Natural killer cell (primary cell): ENCODE measurements around the gene ACOT12. TPM values are rescaled to one million over a fixed set of nuclear protein-coding genes. Genes with fewer than 3 reads are reported as not detected.

ENCODE experiments used
- ATAC-seq, 3 donors: fragments of 150-1000 bp in 2 of 3; fragments of 200-7000 bp in 1 of 3; cut with Tn5 transposase; 1 replicate in 1 of 3; 2 replicates in 2 of 3; pipeline ENCODE4 v1.10.0; 2021; ENCODE audit warnings: mild to moderate bottlenecking in 2 of 3, moderate library complexity in 2 of 3
- DNase-seq, 2 donors: peaks; one replicate each; pipeline versions ENCODE4 v3.0.0 to v3.0.0-alpha.2; 2013 to 2021; ENCODE audit warnings: mixed read lengths in 1 of 2
- H3K27ac ChIP-seq: one replicate; pipeline ENCODE4 v1.5.1; 2013; ENCODE audit warnings: mild to moderate bottlenecking, low read length
- H3K27me3 ChIP-seq: one replicate; pipeline ENCODE4 v1.6.1; 2013; ENCODE audit warnings: low read length; ENCODE audit not compliant: control insufficient read depth, insufficient read depth
- H3K36me3 ChIP-seq: one replicate; pipeline ENCODE4 v1.6.1; 2013; ENCODE audit warnings: low read length; ENCODE audit not compliant: control insufficient read depth, insufficient read depth
- H3K4me1 ChIP-seq: one replicate; pipeline ENCODE4 v1.6.1; 2013; ENCODE audit warnings: low read length; ENCODE audit not compliant: control insufficient read depth, insufficient read depth
- H3K4me3 ChIP-seq: one replicate; pipeline ENCODE4 v1.5.1; 2013; ENCODE audit warnings: low read length
- H3K9me3 ChIP-seq: one replicate; pipeline ENCODE4 v1.6.1; 2013; ENCODE audit warnings: low read length; ENCODE audit not compliant: control insufficient read depth, insufficient read depth
- H3K27ac Mint-ChIP-seq, 2 donors: one replicate each; pipeline ENCODE4 v1.8.0; 2022; ENCODE audit warnings: mild to moderate bottlenecking in 2 of 2, mixed read lengths in 2 of 2, moderate library complexity in 1 of 2
- H3K27me3 Mint-ChIP-seq, 2 donors: one replicate each; pipeline ENCODE4 v1.8.0; 2022; ENCODE audit warnings: low read depth in 2 of 2, mixed read lengths in 2 of 2
- H3K36me3 Mint-ChIP-seq: one replicate; pipeline ENCODE4 v1.8.0; 2022; ENCODE audit warnings: mixed read lengths
- H3K4me1 Mint-ChIP-seq, 2 donors: one replicate each; pipeline ENCODE4 v1.8.0; 2022; ENCODE audit warnings: mixed read lengths in 2 of 2
- H3K4me3 Mint-ChIP-seq: one replicate; pipeline ENCODE4 v1.8.0; 2022; ENCODE audit warnings: mild to moderate bottlenecking, moderate library complexity, mixed read lengths
- H3K9me3 Mint-ChIP-seq, 2 donors: one replicate each; pipeline ENCODE4 v1.8.0; 2022; ENCODE audit warnings: mixed read lengths in 2 of 2
- CTCF ChIP-seq: fragments of 200-600 bp; IDR thresholded peaks from one replicate; pipeline ENCODE4 v1.8.0; 2022; ENCODE audit warnings: antibody characterized with exemption
- WGBS: methylation state at CpG from one replicate; pipeline ENCODE4 v1.1.7; 2013; ENCODE audit warnings: missing lambda C conversion rate; ENCODE audit not compliant: insufficient coverage; 5-methylcytosine and 5-hydroxymethylcytosine counted together
- intact Hi-C: fragments of 100-400 bp; cut with micrococcal nuclease; formaldehyde crosslinking; loops from one replicate; pipeline ENCODE4 v1.14.2; 2022
- total RNA-seq, 4 donors: library from RNA; stranded (reverse); fragments of 120-200 nt in 1 of 4; gene quantifications; one replicate each; pipeline versions ENCODE4 v1.2.3 to v1.2.4, GENCODE V29; 2013 to 2022

Gene ACOT12
- total RNA-seq, 3 donors from 2014 or later (not counting 1 experiment from before 2014, with no cell fraction given): not detected

GRCh38 chr5:81402192-81402930 is 8.4 kb upstream of the ACOT12 start:
- 83% methylated on average over 2 of the region's 2 CpGs for WGBS
- ATAC-seq (no peak), DNase-seq (no peak)
- Histone ChIP-seq H3K4me3 (no peak overlapping the region), H3K9me3 (no peaks in the 10 kb centered on the region), H3K27ac (no peak overlapping the region), H3K4me1 (no peaks in the 10 kb centered on the region), H3K27me3 (no peaks in the 10 kb centered on the region), H3K36me3 (no peaks in the 10 kb centered on the region)
- Mint-ChIP-seq H3K27ac (no peak overlapping the region), H3K4me3 (no peak overlapping the region), H3K9me3 (no peaks in the 10 kb centered on the region), H3K36me3 (no peaks in the 10 kb centered on the region), H3K4me1 (no peaks in the 10 kb centered on the region), H3K27me3 (peaks cover 6 to 32% of the 10 kb centered on the region in 2 donors)
- TF ChIP-seq CTCF: no peak
- intact Hi-C loops: no loop called here

GRCh38 chr5:81401266-81401665 is 7.3 kb upstream of the ACOT12 start:
- ATAC-seq: no peak
- Histone ChIP-seq H3K27ac (no peak overlapping the region), H3K9me3 (no peaks in the 10 kb centered on the region), H3K27me3 (peaks cover 3% of the 10 kb centered on the region), H3K4me3 (no peak overlapping the region), H3K36me3 (no peaks in the 10 kb centered on the region), H3K4me1 (no peaks in the 10 kb centered on the region)
- TF ChIP-seq CTCF: no peak
- H3K27ac Mint-ChIP-seq: no peak overlapping the region
- H3K4me1 Mint-ChIP-seq: no peaks in the 10 kb centered on the region
- intact Hi-C loops: no loop called here
- DNase-seq: no peak
- H3K9me3 Mint-ChIP-seq: no peaks in the 10 kb centered on the region
- 94% methylated on average over 11 of the region's 11 CpGs for WGBS
- H3K27me3 Mint-ChIP-seq: peaks cover 7 to 36% of the 10 kb centered on the region in 2 donors
- no peak overlapping the region for H3K4me3 Mint-ChIP-seq
- no peaks in the 10 kb centered on the region for H3K36me3 Mint-ChIP-seq

- ATAC-seq (no peak), DNase-seq (no peak)
- H3K36me3 ChIP-seq: no peaks in the 10 kb centered on the region
- H3K27me3 Mint-ChIP-seq: peaks cover 12 to 42% of the 10 kb centered on the region in 2 donors
- intact Hi-C loops: no loop called here
- no peak for TF ChIP-seq CTCF
- no peaks in the 10 kb centered on the region for H3K4me1 ChIP-seq
- WGBS: 25% methylated on average over 1 of the region's 2 CpGs
- H3K27ac Mint-ChIP-seq: no peak overlapping the region
- no peaks in the 10 kb centered on the region for H3K9me3 ChIP-seq
- peaks cover 6% of the 10 kb centered on the region for H3K27me3 ChIP-seq
- H3K4me1 Mint-ChIP-seq: no peaks in the 10 kb centered on the region
- no peaks in the 10 kb centered on the region for H3K36me3 Mint-ChIP-seq
- H3K4me3 Mint-ChIP-seq: no peak overlapping the region
- no peaks in the 10 kb centered on the region for H3K9me3 Mint-ChIP-seq
- H3K27ac ChIP-seq: no peak overlapping the region
- H3K4me3 ChIP-seq: no peak overlapping the region
Measured at GRCh38 chr5:81400375-81400774, 6.4 kb upstream of the ACOT12 start.

DNA sequence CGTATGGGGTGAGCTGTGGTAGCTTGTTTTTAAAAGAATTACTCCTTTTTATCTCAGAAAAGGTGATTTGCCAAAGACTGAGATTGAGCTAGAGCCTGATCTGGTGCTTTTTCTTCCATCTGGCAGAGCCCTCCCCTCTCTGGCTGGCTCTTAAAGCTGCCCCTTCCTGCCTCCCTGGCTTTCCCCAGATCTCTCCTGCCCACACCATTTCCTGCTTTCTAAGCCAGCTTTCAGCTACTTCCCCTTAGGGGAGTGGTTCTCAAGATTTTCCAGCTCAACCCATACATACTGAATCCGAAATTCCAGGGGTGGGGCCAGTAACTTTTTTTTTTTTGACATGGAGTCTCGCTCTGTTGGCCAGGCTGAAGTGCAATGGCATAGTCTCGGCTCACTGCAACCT is 4.8 kb upstream of the ACOT12 start:
- intact Hi-C loops: no loop called here
- peaks cover 16 to 48% of the 10 kb centered on the region in 2 donors for H3K27me3 Mint-ChIP-seq

More for the DNA sequence above, 4.8 kb upstream of the ACOT12 start:
- Histone ChIP-seq H3K27me3 (peaks cover 16% of the 10 kb centered on the region), H3K27ac (no peak overlapping the region), H3K36me3 (no peaks in the 10 kb centered on the region), H3K4me1 (peaks cover 2% of the 10 kb centered on the region), H3K4me3 (no peak overlapping the region), H3K9me3 (no peaks in the 10 kb centered on the region)
- WGBS: 61% methylated on average over 4 of the region's 4 CpGs
- no peaks in the 10 kb centered on the region for H3K9me3 Mint-ChIP-seq
- no peaks in the 10 kb centered on the region for H3K36me3 Mint-ChIP-seq
- ATAC-seq: no peak
- H3K4me1 Mint-ChIP-seq: no peaks in the 10 kb centered on the region
- H3K4me3 Mint-ChIP-seq: no peak overlapping the region
- TF ChIP-seq CTCF: no peak
- no peak overlapping the region for H3K27ac Mint-ChIP-seq
- DNase-seq: no peak
